Activated CD4-positive, alpha-beta T cell treated with anti-CD3 and anti-CD28 coated beads, Interleukin-2, Interleukin-4, amounts not matched to agents 100 ng/mL and 50 ng/mL, durations not matched to agents 16 hours and 8 hours (primary cell): ENCODE measurements around the gene WIPF1.
A peak's percentile ranks its signal among the peaks of the same experiment; 100 is the strongest.
"Not testable (repeated sequence)": the region's sequence is repeated elsewhere in the genome, so short reads cannot be mapped to it uniquely, and the experiment has no call there.

Experiments
- DNase-seq: peaks from one replicate; pipeline ENCODE4 v3.0.0-alpha.2; 2020; ENCODE audit warnings: low spot score

Gene WIPF1

GRCh38 chr2:174571669-174572323 lies 25.8 kb downstream of the WIPF1 start:
- no peak for DNase-seq

GRCh38 chr2:174570318-174570958 lies 27.2 kb downstream of the WIPF1 start:
- DNase-seq = no peak

GRCh38 chr2:174569678-174570077 lies 27.9 kb downstream of the WIPF1 start:
- no peak for DNase-seq

- peak; percentile 71 for DNase-seq
Observed at GRCh38 chr2:174568425-174568824, 29.2 kb downstream of the WIPF1 start.

- DNase-seq = no peak
Observed at GRCh38 chr2:174566871-174567270, 30.7 kb downstream of the WIPF1 start.

- no peak for DNase-seq
Observed at GRCh38 chr2:174563530-174564282, 33.9 kb downstream of the WIPF1 start.

GRCh38 chr2:174561972-174562370 lies 35.6 kb downstream of the WIPF1 start:
- no peak for DNase-seq

GRCh38 chr2:174561283-174561971 lies 36.2 kb downstream of the WIPF1 start:
- no peak for DNase-seq

GRCh38 chr2:174560737-174561136 lies 36.9 kb downstream of the WIPF1 start:
- DNase-seq = no peak

GRCh38 chr2:174555998-174556397 lies 41.6 kb downstream of the WIPF1 start:
- DNase-seq = no peak

- no peak for DNase-seq
Observed at GRCh38 chr2:174554529-174555150, 43.0 kb downstream of the WIPF1 start.

- no peak for DNase-seq
Observed at GRCh38 chr2:174553811-174554493, 43.7 kb downstream of the WIPF1 start.

- no peak for DNase-seq
Observed at GRCh38 chr2:174552880-174553279, 44.7 kb downstream of the WIPF1 start.

GRCh38 chr2:174551697-174552096 lies 45.9 kb downstream of the WIPF1 start:
- DNase-seq = no peak

GRCh38 chr2:174548646-174549045 lies 49.0 kb downstream of the WIPF1 start:
- not testable (repeated sequence) for DNase-seq

- not testable (repeated sequence) for DNase-seq
Observed at GRCh38 chr2:174548021-174548420, 49.6 kb downstream of the WIPF1 start.

- peak; percentile 43 for DNase-seq
Observed at GRCh38 chr2:174546519-174547506, 50.8 kb downstream of the WIPF1 start.

GRCh38 chr2:174545240-174545639 lies 52.4 kb downstream of the WIPF1 start:
- DNase-seq = no peak

GRCh38 chr2:174544802-174545201 lies 52.8 kb downstream of the WIPF1 start:
- no peak for DNase-seq

GRCh38 chr2:174544156-174544555 lies 53.4 kb downstream of the WIPF1 start:
- DNase-seq = no peak
